GM11168 (cell line): ENCODE measurements around the gene NAA16.
"Not testable (repeated sequence)": the region's sequence is repeated elsewhere in the genome, so short reads cannot be mapped to it uniquely, and the experiment has no call there.

Experiments used
- in situ Hi-C: fragments of 300-500 bp; cut with MboI; formaldehyde crosslinking; loops from one replicate; pipeline ENCODE4 v1.12.0; 2022; ENCODE audit warnings: low sequenced_read_pairs; ENCODE audit not compliant: unreplicated experiment

NAA16 gene

DNA sequence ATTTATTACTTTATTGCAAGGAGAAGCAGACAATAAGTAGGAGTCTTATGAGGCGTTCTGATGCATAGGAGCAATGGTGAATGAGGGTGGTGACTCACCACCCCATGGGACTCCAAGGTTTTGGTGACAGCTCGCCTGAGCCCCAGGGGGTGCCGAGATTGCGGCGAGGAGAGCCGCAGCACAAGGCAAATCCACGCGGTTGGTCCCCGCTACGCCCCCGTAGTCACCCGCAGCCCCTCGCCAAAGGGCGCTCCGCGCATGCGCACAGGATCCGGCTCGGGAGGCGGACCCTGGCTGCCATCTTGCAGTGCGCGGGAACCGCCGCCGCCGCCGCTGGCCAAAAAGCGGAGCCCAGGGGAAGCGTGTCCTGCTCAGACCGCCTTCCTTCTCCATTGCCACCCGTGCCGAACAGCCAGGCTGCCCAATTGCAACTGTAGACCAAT is at the start of gene NAA16:
Gene NAA16 (plus strand): TSS at position 305 of the 443 bp plus-strand sequence. CDS start 262 bp downstream, outside the sequence.
- in situ Hi-C loops, result no loop called here

DNA sequence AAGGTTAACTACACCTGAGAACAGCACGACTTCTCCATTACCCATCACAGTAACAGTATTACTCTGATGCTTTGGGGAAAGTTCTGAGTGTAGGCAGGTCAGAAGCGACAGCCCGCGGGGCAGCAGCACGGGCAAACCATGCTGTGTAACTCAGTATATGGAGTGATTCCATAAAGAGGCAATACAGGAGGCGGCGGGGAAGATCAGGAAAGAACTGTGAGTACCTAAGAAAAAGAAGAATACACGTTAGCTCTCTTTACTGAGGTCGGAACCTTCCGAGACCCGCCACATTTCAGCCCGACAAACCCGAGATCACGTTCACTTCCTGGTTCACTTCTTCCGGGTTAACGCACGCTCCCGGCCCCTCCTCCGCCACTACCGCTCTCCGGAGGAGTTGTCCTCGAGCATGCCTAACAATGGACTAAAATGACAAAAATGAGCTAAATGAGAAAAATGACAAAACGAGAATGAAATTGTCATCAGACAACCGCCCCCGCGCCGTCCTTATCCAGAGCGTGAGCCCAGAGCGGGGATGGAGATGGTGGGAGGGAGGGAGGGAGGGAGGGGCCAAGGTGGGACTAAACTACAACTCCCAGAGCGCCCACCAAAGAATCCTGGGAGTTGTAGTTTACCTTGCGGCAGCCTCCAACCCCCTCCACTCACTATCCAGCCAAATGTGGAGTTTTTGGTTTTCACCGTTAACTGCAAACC is 47.7 kb upstream of the NAA16 start, which contains the start of gene MTRF1:
Gene MTRF1 (minus strand): TSS at position 316 of the 711 bp plus-strand sequence. CDS start 2,669 bp downstream, outside the sequence.
- in situ Hi-C loops, result no loop called here

DNA sequence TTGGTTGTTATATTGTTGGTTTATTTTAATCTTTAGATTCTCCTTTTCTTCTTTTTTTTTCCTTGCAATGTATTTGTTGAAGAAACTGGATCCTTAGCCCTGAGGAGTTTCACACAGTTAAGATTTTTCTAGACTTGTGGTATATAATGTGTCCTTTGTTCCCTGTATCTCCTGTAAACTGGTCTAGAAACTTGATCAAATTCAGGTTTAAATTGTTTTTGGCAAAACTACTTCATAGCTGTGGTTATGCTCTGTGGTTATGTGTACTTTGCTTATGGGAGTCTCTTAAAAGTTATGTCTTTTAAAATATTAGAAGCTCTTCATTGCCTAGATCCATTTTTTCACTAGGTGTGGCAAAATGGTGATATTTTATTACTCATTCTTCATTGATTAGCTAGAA is 44.0 kb upstream of the NAA16 start:
- in situ Hi-C loops, result no loop called here

DNA sequence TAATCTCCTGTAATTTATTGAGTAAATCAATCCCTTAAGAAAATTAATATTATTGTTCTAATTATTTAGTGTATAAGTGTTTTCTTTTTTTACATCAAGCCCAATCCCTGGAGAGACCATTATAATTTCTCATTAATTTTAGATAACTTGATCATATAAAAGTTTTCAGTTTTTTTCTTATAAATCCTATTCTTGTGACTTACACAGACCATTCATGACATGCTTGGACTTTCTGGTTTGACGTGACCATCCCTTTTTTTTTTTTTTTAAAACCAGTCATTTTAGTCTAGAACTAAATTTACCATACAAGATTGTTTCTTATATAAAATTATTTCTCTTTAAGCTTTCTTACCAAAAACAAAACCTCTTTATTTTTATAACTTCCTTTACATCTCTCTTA is 42.3 kb upstream of the NAA16 start:
- in situ Hi-C loops, result no loop called here

DNA sequence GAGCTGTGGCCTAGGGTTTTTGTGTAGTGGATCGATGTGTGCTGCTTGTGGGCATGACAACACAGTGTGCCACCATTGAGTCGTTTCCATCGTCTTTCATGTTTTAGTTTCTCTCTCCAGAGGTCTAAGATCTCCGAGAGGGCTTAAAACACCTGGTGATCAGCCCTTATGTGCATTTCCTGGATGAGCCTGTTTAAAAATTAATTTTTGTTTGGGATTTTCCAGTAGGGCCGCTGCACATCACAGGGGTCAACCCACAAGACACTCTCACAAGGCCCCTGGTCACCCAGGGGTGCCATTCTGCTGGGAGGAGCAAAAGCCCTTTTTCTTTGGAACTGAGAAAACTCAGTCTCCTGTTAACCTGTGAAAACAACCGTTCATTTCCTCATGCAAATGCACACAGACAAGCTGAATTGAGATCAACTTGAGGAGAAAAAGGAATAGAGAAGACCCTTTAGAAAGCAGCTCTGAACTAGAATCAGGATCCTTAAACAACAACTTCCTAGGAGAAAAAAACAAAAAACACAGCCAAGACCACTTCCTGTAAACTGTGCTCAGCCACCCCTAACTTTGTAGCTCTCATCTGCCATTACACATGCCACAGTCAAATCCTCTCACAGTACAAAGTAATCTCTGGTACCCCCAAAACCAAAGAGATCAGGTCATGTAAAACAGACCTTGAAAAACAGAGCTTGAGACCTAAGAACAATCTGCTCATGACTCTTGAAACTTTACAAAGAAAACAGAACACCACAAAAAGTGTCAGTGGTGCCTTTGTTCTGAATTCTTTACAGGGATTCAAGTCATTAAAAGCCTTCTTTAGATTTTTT is 39.4 kb upstream of the NAA16 start:
- in situ Hi-C loops, result no loop called here

DNA sequence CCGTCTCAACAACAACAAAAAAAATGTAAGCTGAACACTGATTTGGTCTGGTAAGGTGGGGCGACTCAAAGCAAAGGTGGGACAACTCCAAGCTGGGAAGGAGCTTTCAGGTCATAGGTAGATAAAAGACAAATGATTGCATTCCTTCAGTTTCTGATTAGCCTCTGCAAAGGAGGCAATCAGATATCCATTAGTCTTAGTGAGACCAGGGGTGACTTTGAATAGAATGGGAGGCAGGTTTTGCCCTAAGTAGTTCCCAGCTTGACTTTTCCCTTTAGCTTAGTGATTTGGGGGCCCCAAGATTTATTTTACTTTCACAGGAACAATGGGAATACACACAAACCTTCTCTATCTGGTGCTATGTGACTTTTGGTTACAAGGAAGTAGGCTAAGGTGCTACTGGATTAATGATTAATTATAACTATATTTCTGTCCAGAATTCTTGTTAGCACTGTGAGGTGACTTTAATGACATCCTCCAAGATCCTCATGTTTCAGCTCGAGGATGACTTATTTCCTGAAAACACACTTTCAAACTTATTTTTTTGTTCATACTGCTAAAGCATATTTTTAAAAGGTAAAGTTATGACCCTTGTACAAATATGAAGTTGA is 37.1 kb upstream of the NAA16 start:
- in situ Hi-C loops, result no loop called here

DNA sequence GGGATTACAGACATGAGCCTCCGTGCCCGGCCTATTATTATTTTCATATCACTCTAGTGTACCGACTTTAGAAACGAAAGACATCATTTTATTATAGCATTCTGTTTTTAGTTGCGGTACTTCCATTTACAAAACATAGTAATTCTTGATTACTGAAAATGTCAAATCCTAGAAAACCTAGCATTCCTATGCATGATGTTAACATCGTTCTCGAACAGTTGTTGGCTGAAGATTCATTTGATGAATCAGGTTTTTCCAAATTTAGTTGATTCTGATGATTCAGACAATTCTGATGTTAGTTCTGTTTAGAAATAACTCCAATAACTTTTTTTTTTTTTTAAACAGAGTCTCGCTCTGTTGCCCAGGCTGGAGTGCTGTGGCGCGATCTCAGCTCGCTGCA is 36.2 kb upstream of the NAA16 start:
- in situ Hi-C loops, result no loop called here

DNA sequence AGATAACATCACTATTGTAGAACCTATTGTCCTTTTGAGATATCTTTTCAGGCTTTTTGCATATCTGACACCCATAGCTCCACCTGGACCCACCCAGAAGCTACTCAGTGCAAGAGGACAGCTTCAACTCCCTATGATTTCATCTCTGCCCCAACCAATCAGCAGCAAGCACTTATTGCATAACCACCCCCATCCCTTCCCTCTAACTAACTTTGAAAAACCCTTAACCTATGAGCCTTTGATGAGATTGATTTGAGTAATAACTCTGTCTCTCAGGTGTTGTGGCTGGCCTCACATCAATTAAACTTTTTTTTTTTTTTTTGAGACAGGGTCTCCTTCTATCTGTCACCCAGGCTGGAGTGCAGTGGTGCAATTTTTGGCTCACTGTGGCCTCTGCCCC is 34.2 kb upstream of the NAA16 start:
- in situ Hi-C loops, result no loop called here

DNA sequence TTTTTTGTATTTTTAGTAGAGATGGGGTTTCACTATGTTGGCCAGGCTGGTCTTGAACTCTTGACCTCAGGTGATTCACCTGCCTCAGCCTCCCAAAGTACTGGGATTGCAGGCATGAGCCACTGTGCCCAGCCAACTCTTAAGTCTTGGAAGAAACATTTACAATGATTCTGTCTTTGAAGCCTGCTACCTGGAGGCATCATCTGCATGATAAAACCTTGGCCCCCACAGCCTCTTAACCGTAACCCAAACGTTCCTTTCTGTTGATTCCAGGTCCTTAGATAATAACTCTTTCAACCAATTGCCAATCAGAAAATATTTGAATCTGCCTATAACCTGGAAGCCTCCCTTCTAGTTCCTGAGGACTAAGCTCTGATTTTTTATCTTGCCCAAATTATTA is 31.9 kb upstream of the NAA16 start:
- in situ Hi-C loops, result not testable (repeated sequence)

DNA sequence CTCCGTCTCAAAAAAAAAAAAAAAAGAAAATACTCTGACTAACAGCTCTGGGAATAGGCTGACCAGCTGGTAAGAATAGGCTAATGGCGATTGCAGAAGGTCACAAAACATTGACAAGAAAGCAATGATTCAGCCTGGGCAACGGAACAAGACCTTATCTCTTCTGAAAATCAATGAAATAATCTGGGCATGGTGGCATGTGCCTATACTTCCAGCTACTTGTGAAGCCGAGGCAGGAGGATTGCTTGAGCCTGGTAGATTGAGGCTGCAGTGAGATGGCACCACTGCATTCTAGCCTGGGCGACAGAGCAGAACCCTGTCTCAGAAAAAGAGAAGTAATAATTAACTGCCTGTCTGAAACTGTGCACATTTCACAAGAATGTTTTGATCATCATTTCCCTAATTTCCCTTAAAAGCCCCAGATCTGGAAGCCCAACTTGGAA is 28.9 kb upstream of the NAA16 start:
- in situ Hi-C loops, result no loop called here

DNA sequence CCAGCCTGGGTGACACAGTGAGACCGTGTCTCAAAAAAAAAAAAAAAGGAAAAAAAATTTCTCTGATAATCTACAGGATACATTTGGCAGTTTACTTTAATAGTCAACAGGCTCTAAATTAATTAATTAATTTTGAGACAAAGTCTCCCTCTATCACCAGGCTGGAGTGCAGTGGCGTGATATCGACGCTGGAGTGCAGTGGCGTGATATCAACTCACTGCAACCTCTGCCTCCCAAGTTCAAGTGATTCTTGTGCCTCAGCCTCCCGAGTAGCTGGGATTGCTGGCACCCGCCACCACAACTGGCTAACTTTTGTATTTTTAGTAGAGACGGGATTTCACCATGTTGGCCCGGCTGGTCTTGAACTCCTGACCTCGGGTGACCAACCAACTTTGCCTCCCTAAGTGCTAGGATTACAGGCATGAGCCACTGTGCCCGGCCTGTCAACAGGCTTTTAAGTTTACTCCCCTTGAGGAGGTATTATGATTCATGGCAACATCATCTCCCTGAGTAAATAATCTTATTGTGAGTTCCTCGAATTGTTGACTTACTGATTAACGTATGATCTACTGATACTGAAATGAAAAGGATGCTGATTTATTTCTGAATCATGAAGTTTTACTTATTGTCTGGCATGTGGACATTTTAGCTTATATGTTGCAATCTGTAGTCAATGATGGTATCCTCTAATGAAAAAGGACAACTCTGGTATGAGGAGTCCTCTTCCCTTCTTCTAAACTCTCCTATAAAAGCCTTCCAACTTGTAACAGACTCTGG is 26.4 kb upstream of the NAA16 start:
- in situ Hi-C loops, result no loop called here

DNA sequence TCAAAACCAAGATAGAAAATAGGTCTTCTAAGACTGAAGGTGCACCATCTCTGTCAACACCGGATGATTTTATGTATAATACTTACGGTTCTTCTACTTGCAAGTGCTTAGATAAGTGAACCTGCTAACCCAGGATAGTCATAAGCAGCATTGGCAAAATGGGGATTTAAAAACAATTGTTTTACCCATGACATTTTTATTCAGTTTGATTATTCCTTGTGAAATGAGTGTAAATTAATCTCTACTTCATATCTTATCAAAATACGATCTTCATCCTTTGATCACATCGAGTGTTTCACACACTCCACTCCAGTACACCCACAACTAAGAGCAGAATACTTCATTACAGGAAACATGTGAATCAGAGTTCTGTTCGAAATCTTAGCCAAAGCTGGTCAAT is 24.7 kb upstream of the NAA16 start:
- in situ Hi-C loops, result no loop called here

DNA sequence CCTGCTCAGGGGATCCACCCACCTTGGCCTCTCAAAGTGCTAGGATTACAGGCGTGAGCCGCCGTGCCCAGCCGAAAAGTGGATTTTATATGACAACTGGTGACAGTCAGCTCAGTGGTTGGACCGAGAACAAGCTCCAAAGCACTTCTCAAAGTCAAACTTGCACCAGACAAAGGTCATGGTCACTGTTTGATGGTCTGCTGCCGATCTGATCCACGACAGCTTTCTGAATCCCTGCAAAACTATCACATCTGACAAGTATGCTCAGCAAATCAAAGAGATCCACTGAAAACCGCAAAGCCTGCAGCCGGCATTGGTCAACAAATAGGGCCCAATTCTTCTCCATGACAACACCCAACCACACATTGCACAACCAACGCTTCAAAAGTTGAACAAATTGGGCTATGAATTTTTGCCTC is 21.6 kb upstream of the NAA16 start:
- in situ Hi-C loops, result no loop called here

DNA sequence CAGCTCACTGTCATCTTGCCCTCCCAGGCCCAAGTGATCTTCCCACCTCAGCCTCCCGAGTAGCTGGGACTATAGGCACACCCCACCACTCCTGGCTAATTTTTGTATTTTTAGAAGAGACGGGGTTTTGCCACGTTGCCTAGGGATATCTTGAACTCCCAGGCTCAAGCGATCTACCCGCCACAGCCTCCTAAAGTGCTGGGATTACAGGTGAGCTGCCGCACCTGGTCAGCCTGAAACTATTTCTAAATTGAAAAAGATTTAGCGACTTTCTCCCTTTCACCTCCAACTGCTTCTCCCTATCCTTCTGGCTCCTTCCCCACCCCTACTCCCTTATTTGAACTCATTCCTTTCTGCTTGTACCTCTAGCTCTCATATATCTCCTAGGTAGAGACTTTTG is 19.8 kb upstream of the NAA16 start:
- in situ Hi-C loops, result no loop called here

DNA sequence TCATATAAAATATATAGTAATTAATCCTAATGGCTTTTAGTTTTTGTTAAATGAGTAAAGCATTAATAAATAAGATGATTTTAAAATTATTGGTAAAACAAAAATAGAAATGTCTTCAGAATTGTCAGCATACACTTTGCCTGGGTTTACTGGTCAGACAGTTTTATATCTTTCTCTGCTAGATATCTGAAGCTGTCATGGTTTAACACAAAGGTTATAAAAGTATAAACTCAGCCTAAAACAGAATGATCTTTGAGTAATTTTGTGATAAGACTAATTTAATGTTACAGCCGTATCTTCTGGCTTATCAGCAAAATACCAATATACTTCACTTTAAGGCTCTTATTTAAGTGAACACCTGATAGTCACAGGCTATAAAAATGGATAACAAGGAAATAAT is 17.8 kb upstream of the NAA16 start:
- in situ Hi-C loops, result no loop called here

DNA sequence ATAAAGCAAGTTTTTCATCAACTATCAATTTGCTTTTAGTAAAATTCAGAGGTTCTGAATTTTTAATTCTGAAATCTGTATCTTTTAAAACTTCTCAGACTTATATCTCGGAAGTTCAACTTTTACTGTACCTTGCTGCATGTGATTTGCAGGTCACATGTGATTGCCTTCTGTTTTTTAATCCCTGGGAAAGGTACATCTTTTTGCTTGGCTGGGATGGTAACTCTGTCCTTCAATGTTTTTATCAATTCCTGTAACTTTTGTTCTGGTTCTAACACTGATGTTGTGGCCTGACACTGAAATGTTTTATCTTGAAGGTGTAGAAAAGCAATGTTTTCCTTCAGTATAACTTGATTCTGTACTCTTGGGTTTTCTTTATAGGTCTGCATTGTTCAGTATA is 16.2 kb upstream of the NAA16 start:
- in situ Hi-C loops, result no loop called here

DNA sequence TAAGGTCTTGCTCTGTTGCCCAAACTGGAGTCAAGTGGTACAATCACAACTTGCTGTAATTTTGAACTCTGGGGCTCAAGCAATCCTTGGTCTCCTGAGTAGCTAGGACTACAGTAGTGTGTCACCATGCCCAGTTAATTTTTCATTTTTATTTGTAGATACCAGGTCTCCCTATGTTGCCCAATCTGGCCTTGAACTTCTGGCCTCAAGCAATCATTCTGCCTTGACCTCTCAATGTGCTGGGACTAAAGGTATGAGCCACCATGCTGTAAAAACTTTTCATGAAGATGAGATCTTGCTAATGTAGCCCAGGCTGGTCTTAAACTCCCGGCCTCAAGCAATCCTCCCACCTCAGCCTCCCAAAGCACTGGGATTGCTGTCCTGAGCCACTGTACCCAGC is 15.1 kb upstream of the NAA16 start:
- in situ Hi-C loops, result no loop called here

DNA sequence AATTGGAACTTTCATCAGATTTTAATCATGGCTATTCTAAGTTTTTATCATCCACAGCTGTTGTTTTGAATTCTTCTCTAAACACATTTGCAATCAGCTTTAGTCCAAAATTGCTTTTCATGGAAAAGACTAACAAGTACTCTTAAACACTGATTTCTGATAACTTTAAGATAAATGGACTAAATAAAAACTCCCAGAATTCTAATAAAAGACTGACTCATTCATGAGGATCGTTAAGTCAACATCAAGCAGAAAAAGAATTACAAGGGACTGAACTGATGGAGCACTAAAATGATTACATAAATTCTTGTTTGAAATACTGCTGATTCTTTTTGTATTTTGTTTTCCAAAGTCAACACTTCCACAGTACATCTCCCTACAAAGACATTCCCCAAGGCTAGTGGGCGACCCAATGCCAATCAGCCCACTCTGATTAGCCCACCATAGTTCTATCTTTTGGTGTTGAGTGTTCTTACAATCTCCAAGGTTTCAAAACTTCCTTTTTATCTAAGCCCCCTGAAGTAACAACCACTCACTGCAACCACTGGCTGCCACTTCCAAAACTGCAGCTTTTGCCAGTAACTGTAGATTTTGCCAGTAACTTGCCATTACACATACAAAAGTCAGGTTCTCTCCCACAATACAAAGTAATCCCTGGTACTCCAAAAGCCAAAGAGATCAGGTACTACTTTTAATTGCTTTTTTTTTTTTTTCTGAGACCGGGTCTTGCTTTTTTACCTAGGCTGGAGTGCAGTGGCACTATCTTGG is 14.0 kb upstream of the NAA16 start:
- in situ Hi-C loops, result no loop called here

DNA sequence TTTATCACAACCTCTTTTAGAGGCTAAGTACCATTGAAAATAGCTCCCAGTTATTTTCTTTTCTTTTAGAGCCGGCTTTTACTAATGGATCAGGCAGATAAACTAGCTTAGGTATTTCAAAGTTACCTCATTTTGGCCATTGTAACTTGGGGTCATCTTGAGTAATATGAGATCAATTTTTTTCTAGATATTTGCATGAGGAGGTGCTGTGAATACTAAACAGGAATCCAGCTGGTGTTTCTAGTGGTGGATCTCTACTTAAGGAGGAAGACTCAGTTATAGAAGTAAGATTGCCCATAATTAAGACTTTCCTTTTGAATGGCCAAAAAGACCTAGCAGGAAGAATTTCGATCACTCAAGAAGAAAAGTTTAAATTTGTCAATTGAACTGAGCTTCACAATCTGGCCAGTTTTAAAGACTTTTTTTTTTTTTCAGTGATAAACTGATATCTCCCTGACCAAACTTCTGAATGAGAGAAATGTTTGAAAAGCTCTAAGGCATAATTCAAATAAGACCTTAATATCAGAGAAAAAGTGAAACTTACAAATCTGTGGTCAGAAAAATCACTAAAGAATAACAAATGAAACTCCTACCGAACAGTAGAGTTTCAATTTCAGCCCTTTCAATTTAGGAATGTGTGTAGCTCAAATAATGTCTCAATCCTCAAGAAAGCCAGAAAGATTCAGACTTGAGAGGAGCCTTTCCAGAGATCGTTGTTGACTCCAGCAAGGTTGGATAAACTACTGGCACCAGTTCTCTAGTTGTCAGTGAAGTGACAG is 11.6 kb upstream of the NAA16 start:
- in situ Hi-C loops, result no loop called here
